Kidney (tissue), 14 donors: ENCODE data around the gene RNF11. TPM values are rescaled to one million over a fixed set of nuclear protein-coding genes. Genes with fewer than 3 reads are reported as not detected.

Source experiments
- DNase-seq, 5 donors: peaks; one replicate each; pipeline ENCODE4 v3.0.0-alpha.2; 2013 to 2020
- FAIRE-seq: peaks from 2 replicates; lab custom pipeline; 2012; peaks lifted over from hg19 to GRCh38; lab: Jason Lieb, UNC
- H3K27ac ChIP-seq, 2 donors: one replicate each; pipeline ENCODE4 v1.7.0; 2013; ENCODE audit warnings: low read depth in 2 of 2, low read length in 2 of 2, inconsistent platforms in 1 of 2
- H3K27me3 ChIP-seq: one replicate; pipeline ENCODE4 v1.7.1; 2013; ENCODE audit warnings: low read length, inconsistent platforms; ENCODE audit not compliant: control insufficient read depth, insufficient read depth
- H3K36me3 ChIP-seq, 3 donors: one replicate each; pipeline versions ENCODE4 v1.7.0 to v1.7.1; 2013; ENCODE audit warnings: low read length in 3 of 3, control low read depth in 1 of 3, inconsistent platforms in 1 of 3; ENCODE audit not compliant: insufficient read depth in 3 of 3, control insufficient read depth in 2 of 3
- H3K4me1 ChIP-seq, 3 donors: one replicate each; pipeline versions ENCODE4 v1.7.0 to v1.7.1; 2013; ENCODE audit warnings: low read length in 3 of 3, inconsistent platforms in 1 of 3, low read depth in 1 of 3; ENCODE audit not compliant: control insufficient read depth in 2 of 3, insufficient read depth in 2 of 3
- H3K4me3 ChIP-seq, 3 donors: one replicate each; pipeline versions ENCODE4 v1.7.0 to v1.8.1; 2013; ENCODE audit warnings: low read length in 3 of 3, control low read depth in 1 of 3, inconsistent platforms in 1 of 3
- H3K9ac ChIP-seq, 3 donors: one replicate each; pipeline versions ENCODE4 v1.7.0 to v1.7.1; 2013; ENCODE audit warnings: low read length in 3 of 3, control low read depth in 1 of 3, inconsistent platforms in 1 of 3
- H3K9me3 ChIP-seq, 3 donors: one replicate each; pipeline versions ENCODE4 v1.7.0 to v1.7.1; 2013; ENCODE audit warnings: low read length in 3 of 3, control low read depth in 1 of 3, inconsistent platforms in 1 of 3; ENCODE audit not compliant: control insufficient read depth in 2 of 3, insufficient read depth in 1 of 3
- CTCF ChIP-seq: IDR thresholded peaks from 3 replicates; pipeline ENCODE4 v1.5.1; 2012; ENCODE audit warnings: mild to moderate bottlenecking, moderate library complexity, borderline replicate concordance; ENCODE audit not compliant: insufficient read depth; ENCODE audit errors: extremely low read depth
- intact Hi-C: fragments of 100-400 bp; cut with DNase I; formaldehyde crosslinking; loops from one replicate; pipeline ENCODE4 v1.11.1; 2022
- polyA plus RNA-seq: library from polyadenylated mRNA; stranded (reverse); fragments of 350-450 nt; fragmentation: Illumina TruSeq; extraction: RNeasy Lipid Tissue Mini Kit (QIAGEN cat#74804); gene quantifications from one replicate; pipeline ENCODE4 v1.2.3, GENCODE V29; 2014; ENCODE audit warnings: low read depth, low replicate concordance; ENCODE audit not compliant: insufficient read depth
- total RNA-seq: library from RNA; stranded (reverse); fragmentation: NEBNext Ultra II Directional; extraction: Animal tissue kit (Norgen Biotek cat#: 25700); gene quantifications from one replicate; pipeline ENCODE4 v1.2.1, GENCODE V29; 2021
- donor health status: control.
- donor health status: control.
- donor health status: control.
- donor health status: control.
- donor health status: control.
- donor health status: DM: yes; HTN: yes; CAD: no.
- donor health status: Normal renal cell carcinoma (clear cell type).

RNF11 gene
- total and polyA plus RNA-seq, 2 donors from 2014 or later: 62.5 to 105 TPM

GRCh38 chr1:51312718-51313117 is 76.6 kb downstream of the RNF11 start:
- H3K36me3 ChIP-seq: no peaks in the 10 kb centered on the region
- no peak for TF ChIP-seq CTCF
- DNase-seq: no peak
- H3K9me3 ChIP-seq: no peaks in the 10 kb centered on the region
- no peak overlapping the region for H3K27ac ChIP-seq
- H3K27me3 ChIP-seq: no peaks in the 10 kb centered on the region
- no peak overlapping the region for H3K4me3 ChIP-seq
- FAIRE-seq: no peak
- intact Hi-C loops: no loop called here
- no peak overlapping the region for H3K9ac ChIP-seq
- H3K4me1 ChIP-seq: peaks cover 0 to 23% (median 17%) of the 10 kb centered on the region in 3 donors

GRCh38 chr1:51313268-51313852 is 77.3 kb downstream of the RNF11 start:
- no peaks in the 10 kb centered on the region for H3K27me3 ChIP-seq
- H3K4me3 ChIP-seq: no peak overlapping the region
- H3K9ac ChIP-seq: no peak overlapping the region
- H3K9me3 ChIP-seq: no peaks in the 10 kb centered on the region
- H3K36me3 ChIP-seq: no peaks in the 10 kb centered on the region
- DNase-seq (peak in 1 of 5 donors; percentile 44), FAIRE-seq (no peak)
- intact Hi-C loops: no loop called here
- peak overlapping the region in 1 of 2 donors; percentile 87 for H3K27ac ChIP-seq
- peaks cover 0 to 23% (median 17%) of the 10 kb centered on the region in 3 donors for H3K4me1 ChIP-seq
- peak; percentile 13 for TF ChIP-seq CTCF

- Histone ChIP-seq H3K9me3 (no peaks in the 10 kb centered on the region), H3K36me3 (no peaks in the 10 kb centered on the region), H3K27me3 (no peaks in the 10 kb centered on the region), H3K27ac (peak overlapping the region; percentile 87), H3K9ac (peak overlapping the region in 1 of 3 donors; percentile 57), H3K4me1 (peaks cover 0 to 23% (median 17%) of the 10 kb centered on the region in 3 donors), H3K4me3 (no peak overlapping the region)
- TF ChIP-seq CTCF: no peak
- intact Hi-C loops: no loop called here
- DNase-seq: peak in 3 of 5 donors; percentile 62 to 78 (median 65)
- FAIRE-seq: peak; percentile 77
Measured at GRCh38 chr1:51313961-51314777, 78.1 kb downstream of the RNF11 start.
